ENCODE results near the gene KCNH8.
A peak's percentile ranks its signal among the peaks of the same experiment; 100 is the strongest.
"Not testable (repeated sequence)": the region's sequence is repeated elsewhere in the genome, so short reads cannot be mapped to it uniquely, and the experiment has no call there.

Gene KCNH8

GRCh38 chr3:19147905-19148767 lies at the start of gene KCNH8:
Gene KCNH8 (plus strand): TSS chr3:19148510. CDS start chr3:19148720, 210 bp downstream.
- peak within 1 kb of the TSS; percentile 59 for H3K4me3 ChIP-seq (ENCODE audit: low read depth, low read length)
- DNase-seq (ENCODE audit: low read depth) = no peak

- not testable (repeated sequence) for H3K4me3 ChIP-seq (ENCODE audit: low read depth, low read length); DNase-seq (ENCODE audit: low read depth)
Measured at GRCh38 chr3:19102654-19103290, 45.5 kb upstream of the KCNH8 start.

GRCh38 chr3:19103510-19103909 lies 44.8 kb upstream of the KCNH8 start:
- no peak overlapping the region for H3K4me3 ChIP-seq (ENCODE audit: low read depth, low read length)
- no peak for DNase-seq (ENCODE audit: low read depth)

- no peak overlapping the region for H3K4me3 ChIP-seq (ENCODE audit: low read depth, low read length)
- no peak for DNase-seq (ENCODE audit: low read depth)
Measured at GRCh38 chr3:19104459-19104858, 43.9 kb upstream of the KCNH8 start.

- H3K4me3 ChIP-seq (ENCODE audit: low read depth, low read length) = no peak overlapping the region
- no peak for DNase-seq (ENCODE audit: low read depth)
Measured at GRCh38 chr3:19105826-19106225, 42.5 kb upstream of the KCNH8 start.

GRCh38 chr3:19106307-19106706 lies 42.0 kb upstream of the KCNH8 start:
- no peak overlapping the region for H3K4me3 ChIP-seq (ENCODE audit: low read depth, low read length)
- DNase-seq (ENCODE audit: low read depth) = no peak

GRCh38 chr3:19107719-19108118 lies 40.6 kb upstream of the KCNH8 start:
- DNase-seq (ENCODE audit: low read depth) = no peak

GRCh38 chr3:19110335-19110895 lies 37.9 kb upstream of the KCNH8 start:
- DNase-seq (ENCODE audit: low read depth) = no peak
- no peak overlapping the region for H3K4me3 ChIP-seq (ENCODE audit: low read depth, low read length)

More at GRCh38 chr3:19107719-19108118, 40.6 kb upstream of the KCNH8 start:
- H3K4me3 ChIP-seq (ENCODE audit: low read depth, low read length) = no peak overlapping the region

GRCh38 chr3:19114461-19114860 lies 33.8 kb upstream of the KCNH8 start:
- H3K4me3 ChIP-seq (ENCODE audit: low read depth, low read length) = no peak overlapping the region
- no peak for DNase-seq (ENCODE audit: low read depth)

GRCh38 chr3:19116239-19116638 lies 32.1 kb upstream of the KCNH8 start:
- DNase-seq (ENCODE audit: low read depth) = no peak
- no peak overlapping the region for H3K4me3 ChIP-seq (ENCODE audit: low read depth, low read length)

- no peak for DNase-seq (ENCODE audit: low read depth)
- H3K4me3 ChIP-seq (ENCODE audit: low read depth, low read length) = no peak overlapping the region
Measured at GRCh38 chr3:19124752-19125151, 23.6 kb upstream of the KCNH8 start.

GRCh38 chr3:19139863-19140262 lies 8.4 kb upstream of the KCNH8 start:
- H3K4me3 ChIP-seq (ENCODE audit: low read depth, low read length) = no peak overlapping the region
- no peak for DNase-seq (ENCODE audit: low read depth)

GRCh38 chr3:19146685-19147650 lies 1.3 kb upstream of the KCNH8 start:
- no peak for DNase-seq (ENCODE audit: low read depth)
- peak overlapping the region; percentile 59 for H3K4me3 ChIP-seq (ENCODE audit: low read depth, low read length)

GRCh38 chr3:19148768-19149091 lies 420 bp downstream of the KCNH8 start:
- DNase-seq (ENCODE audit: low read depth) = no peak
- no peak overlapping the region for H3K4me3 ChIP-seq (ENCODE audit: low read depth, low read length)

- H3K4me3 ChIP-seq (ENCODE audit: low read depth, low read length) = no peak overlapping the region
- DNase-seq (ENCODE audit: low read depth) = no peak
Measured at GRCh38 chr3:19149368-19149767, 1.1 kb downstream of the KCNH8 start.

- H3K4me3 ChIP-seq (ENCODE audit: low read depth, low read length) = no peak overlapping the region
- no peak for DNase-seq (ENCODE audit: low read depth)
Measured at GRCh38 chr3:19151171-19151570, 2.9 kb downstream of the KCNH8 start.

- DNase-seq (ENCODE audit: low read depth) = no peak
- H3K4me3 ChIP-seq (ENCODE audit: low read depth, low read length) = no peak overlapping the region
Measured at GRCh38 chr3:19154693-19155250, 6.5 kb downstream of the KCNH8 start.

GRCh38 chr3:19155375-19155774 lies 7.1 kb downstream of the KCNH8 start:
- H3K4me3 ChIP-seq (ENCODE audit: low read depth, low read length) = no peak overlapping the region
- DNase-seq (ENCODE audit: low read depth) = no peak

- DNase-seq (ENCODE audit: low read depth) = no peak
- H3K4me3 ChIP-seq (ENCODE audit: low read depth, low read length) = no peak overlapping the region
Measured at GRCh38 chr3:19159966-19160635, 11.8 kb downstream of the KCNH8 start.
